Neutrophil (primary cell): Measurements from ENCODE around the gene KIF26B.
"Not testable (repeated sequence)": the region's sequence is repeated elsewhere in the genome, so short reads cannot be mapped to it uniquely, and the experiment has no call there.

ENCODE experiments used
- H3K27ac ChIP-seq: fragments of 200-600 bp; sonication (generic); 2 replicates; pipeline ENCODE4 v1.5.1; 2016; ENCODE audit warnings: mild to moderate bottlenecking, moderate library complexity
- H3K27me3 ChIP-seq: fragments of 200-600 bp; sonication (generic); 2 replicates; pipeline ENCODE4 v1.6.0; 2016; ENCODE audit warnings: mild to moderate bottlenecking
- H3K36me3 ChIP-seq: fragments of 200-600 bp; sonication (generic); 2 replicates; pipeline ENCODE4 v1.5.1; 2017
- H3K4me1 ChIP-seq, 2 experiments: fragments of 200-600 bp in 1 of 2; sonication (generic) in 1 of 2; 1 replicate in 1 of 2; 2 replicates in 1 of 2; pipeline versions ENCODE4 v1.5.1 to v1.6.1; 2013 to 2016; ENCODE audit warnings: low read depth in 1 of 2, low read length in 1 of 2, mild to moderate bottlenecking in 1 of 2, moderate library complexity in 1 of 2; ENCODE audit not compliant: control insufficient read depth in 1 of 2, insufficient read depth in 1 of 2
- H3K4me3 ChIP-seq, 2 experiments: fragments of 200-600 bp in 1 of 2; sonication (generic) in 1 of 2; 1 replicate in 1 of 2; 2 replicates in 1 of 2; pipeline ENCODE4 v1.5.1; 2013 to 2016; ENCODE audit warnings: low read depth in 1 of 2, low read length in 1 of 2, mild to moderate bottlenecking in 1 of 2, moderate library complexity in 1 of 2
- H3K9me3 ChIP-seq: fragments of 200-600 bp; sonication (generic); 2 replicates; pipeline ENCODE4 v1.5.1; 2016
- TF ChIP-seq, protein P1 (sequence below): fragments of 200-600 bp; sonication (generic); IDR thresholded peaks from 2 replicates; pipeline ENCODE4 v1.5.1; 2016; ENCODE audit warnings: antibody characterized with exemption

KIF26B gene

GRCh38 chr1:245693116-245693793 is 538.5 kb downstream of the KIF26B start:
- H3K27me3 ChIP-seq: peaks cover 29% of the 10 kb centered on the region
- no peak overlapping the region for H3K4me3 ChIP-seq
- no peaks in the 10 kb centered on the region for H3K36me3 ChIP-seq
- TF ChIP-seq, protein P1, sequence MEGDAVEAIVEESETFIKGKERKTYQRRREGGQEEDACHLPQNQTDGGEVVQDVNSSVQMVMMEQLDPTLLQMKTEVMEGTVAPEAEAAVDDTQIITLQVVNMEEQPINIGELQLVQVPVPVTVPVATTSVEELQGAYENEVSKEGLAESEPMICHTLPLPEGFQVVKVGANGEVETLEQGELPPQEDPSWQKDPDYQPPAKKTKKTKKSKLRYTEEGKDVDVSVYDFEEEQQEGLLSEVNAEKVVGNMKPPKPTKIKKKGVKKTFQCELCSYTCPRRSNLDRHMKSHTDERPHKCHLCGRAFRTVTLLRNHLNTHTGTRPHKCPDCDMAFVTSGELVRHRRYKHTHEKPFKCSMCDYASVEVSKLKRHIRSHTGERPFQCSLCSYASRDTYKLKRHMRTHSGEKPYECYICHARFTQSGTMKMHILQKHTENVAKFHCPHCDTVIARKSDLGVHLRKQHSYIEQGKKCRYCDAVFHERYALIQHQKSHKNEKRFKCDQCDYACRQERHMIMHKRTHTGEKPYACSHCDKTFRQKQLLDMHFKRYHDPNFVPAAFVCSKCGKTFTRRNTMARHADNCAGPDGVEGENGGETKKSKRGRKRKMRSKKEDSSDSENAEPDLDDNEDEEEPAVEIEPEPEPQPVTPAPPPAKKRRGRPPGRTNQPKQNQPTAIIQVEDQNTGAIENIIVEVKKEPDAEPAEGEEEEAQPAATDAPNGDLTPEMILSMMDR: no peak
- H3K4me1 ChIP-seq: no peaks in the 10 kb centered on the region
- H3K27ac ChIP-seq: no peak overlapping the region
- H3K9me3 ChIP-seq: no peaks in the 10 kb centered on the region

GRCh38 chr1:245693941-245694752 is 539.4 kb downstream of the KIF26B start:
- Histone ChIP-seq H3K36me3 (no peaks in the 10 kb centered on the region), H3K9me3 (no peaks in the 10 kb centered on the region), H3K27me3 (peaks cover 20% of the 10 kb centered on the region), H3K4me1 (no peaks in the 10 kb centered on the region), H3K4me3 (no peak overlapping the region), H3K27ac (no peak overlapping the region)
- TF ChIP-seq, protein P1: no peak

DNA sequence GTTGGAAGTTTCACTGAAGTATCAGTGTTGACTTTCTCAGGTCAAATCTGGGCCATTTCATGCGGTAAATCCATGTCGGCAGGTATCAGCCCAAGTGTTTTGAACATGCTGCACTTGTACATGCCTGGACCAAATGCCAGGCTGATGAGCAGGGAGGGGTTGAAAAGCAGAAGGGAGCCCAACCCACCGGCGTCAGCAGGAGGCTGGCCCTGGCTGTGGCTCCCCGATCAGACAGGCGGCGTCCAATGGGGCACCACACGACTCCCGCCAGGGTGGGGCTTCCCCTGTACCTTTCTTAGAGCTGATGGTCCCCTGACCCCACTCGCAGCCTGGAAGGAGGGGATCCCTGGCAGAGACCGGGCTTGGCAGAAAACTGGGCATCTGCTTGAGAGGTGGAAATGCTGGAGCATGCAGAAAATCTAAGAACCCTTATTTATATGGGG is 540.0 kb downstream of the KIF26B start:
- Histone ChIP-seq H3K9me3 (no peaks in the 10 kb centered on the region), H3K4me1 (no peaks in the 10 kb centered on the region), H3K27ac (no peak overlapping the region), H3K4me3 (no peak overlapping the region), H3K36me3 (no peaks in the 10 kb centered on the region), H3K27me3 (peaks cover 14% of the 10 kb centered on the region)
- TF ChIP-seq, protein P1: no peak

DNA sequence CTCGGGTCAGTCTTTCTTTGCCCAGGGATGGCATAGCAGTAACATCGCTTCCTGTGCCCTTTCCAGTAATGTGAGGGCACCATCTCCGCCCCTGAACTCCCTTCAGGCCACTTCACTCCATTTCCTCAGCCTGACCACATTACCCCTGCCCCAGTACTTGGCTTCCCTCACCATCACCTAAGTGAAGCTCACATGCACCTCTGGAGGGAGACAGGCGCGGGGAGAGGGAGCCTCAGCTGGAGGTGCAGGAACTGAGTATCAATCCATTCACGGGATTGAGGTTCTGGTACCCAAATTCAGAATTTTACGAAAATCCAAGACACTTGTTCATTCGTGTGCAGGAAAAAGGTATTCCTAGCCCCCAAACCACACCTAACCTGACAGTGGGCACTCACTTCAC is 540.4 kb downstream of the KIF26B start:
- no peaks in the 10 kb centered on the region for H3K4me1 ChIP-seq
- no peaks in the 10 kb centered on the region for H3K36me3 ChIP-seq
- no peaks in the 10 kb centered on the region for H3K9me3 ChIP-seq
- no peak overlapping the region for H3K4me3 ChIP-seq
- no peak overlapping the region for H3K27ac ChIP-seq
- TF ChIP-seq, protein P1: no peak
- H3K27me3 ChIP-seq: peaks cover 10% of the 10 kb centered on the region

DNA sequence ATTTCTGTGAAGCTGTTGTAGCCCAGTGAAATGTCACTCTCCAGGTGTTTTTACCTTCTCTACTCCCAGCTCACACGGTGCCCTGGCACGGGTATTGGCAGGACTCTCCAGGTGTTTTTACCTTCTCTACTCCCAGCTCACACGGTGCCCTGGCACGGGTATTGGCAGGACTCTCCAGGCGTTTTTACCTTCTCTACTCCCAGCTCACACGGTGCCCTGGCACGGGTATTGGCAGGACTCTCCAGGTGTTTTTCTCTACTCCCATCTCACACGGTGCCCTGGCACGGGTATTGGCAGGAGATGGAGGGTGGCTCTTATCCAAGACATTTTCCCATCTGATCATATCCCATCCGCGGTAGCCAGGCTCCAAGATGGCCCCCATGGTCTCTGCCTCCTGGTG is 540.9 kb downstream of the KIF26B start:
- H3K9me3 ChIP-seq, H3K27ac ChIP-seq, H3K4me3 ChIP-seq, H3K4me1 ChIP-seq, H3K36me3 ChIP-seq, H3K27me3 ChIP-seq: not testable (repeated sequence)

GRCh38 chr1:245698116-245698515 is 543.3 kb downstream of the KIF26B start:
- Histone ChIP-seq H3K9me3 (no peaks in the 10 kb centered on the region), H3K4me3 (no peak overlapping the region), H3K27me3 (no peaks in the 10 kb centered on the region), H3K27ac (no peak overlapping the region), H3K4me1 (no peaks in the 10 kb centered on the region), H3K36me3 (no peaks in the 10 kb centered on the region)
- TF ChIP-seq, protein P1: no peak
